Neuronal stem cell (in vitro differentiated cells): Measurements from ENCODE around the gene BIN1.

ENCODE experiments used
- DNase-seq: peaks from one replicate; pipeline ENCODE4 v3.0.0-alpha.2; 2013; ENCODE audit warnings: low spot score
- H2AFZ ChIP-seq: one replicate; pipeline ENCODE4 v1.6.1; 2013; ENCODE audit warnings: mild to moderate bottlenecking, low read length, inconsistent platforms
- H2AK5ac ChIP-seq: 2 replicates; pipeline ENCODE4 v1.6.1; 2013; ENCODE audit warnings: low read depth, mild to moderate bottlenecking, inconsistent platforms, low read length, moderate library complexity, mixed read lengths
- H2BK120ac ChIP-seq: 2 replicates; pipeline ENCODE4 v1.6.1; 2013; ENCODE audit warnings: low read depth, mild to moderate bottlenecking, inconsistent platforms, low read length, moderate library complexity, mixed read lengths
- H2BK12ac ChIP-seq: one replicate; pipeline ENCODE4 v1.6.1; 2013; ENCODE audit warnings: low read length, inconsistent platforms
- H2BK15ac ChIP-seq: 2 replicates; pipeline ENCODE4 v1.6.1; 2013; ENCODE audit warnings: mild to moderate bottlenecking, low read length, inconsistent platforms, mixed read lengths
- H2BK5ac ChIP-seq: one replicate; pipeline ENCODE4 v1.6.1; 2013; ENCODE audit warnings: inconsistent platforms, mild to moderate bottlenecking, low read length, moderate library complexity
- H3K14ac ChIP-seq: one replicate; pipeline ENCODE4 v1.6.1; 2013; ENCODE audit warnings: low read length, inconsistent platforms
- H3K18ac ChIP-seq: 2 replicates; pipeline ENCODE4 v1.6.1; 2013; ENCODE audit warnings: low read length, inconsistent platforms
- H3K23ac ChIP-seq: 2 replicates; pipeline ENCODE4 v1.6.1; 2013; ENCODE audit warnings: low read depth, mild to moderate bottlenecking, mixed read lengths, low read length, inconsistent platforms; ENCODE audit not compliant: poor library complexity
- H3K27ac ChIP-seq: replicated peaks from 3 replicates; pipeline ENCODE4 v1.5.1; 2013; ENCODE audit warnings: low read length, inconsistent platforms
- H3K27me3 ChIP-seq, 3 experiments: 2 replicates each; pipeline ENCODE4 v1.6.1; 2013; ENCODE audit warnings: low read length in 3 of 3, mild to moderate bottlenecking in 2 of 3, inconsistent platforms in 1 of 3, low read depth in 1 of 3, mixed read lengths in 1 of 3, moderate library complexity in 1 of 3; ENCODE audit not compliant: control insufficient read depth in 3 of 3, insufficient read depth in 3 of 3
- H3K36me3 ChIP-seq, 2 donors: replicated peaks in 1 of 2; 2 replicates each; pipeline ENCODE4 v1.6.1; 2013; ENCODE audit warnings: low read length in 2 of 2; ENCODE audit not compliant: control insufficient read depth in 2 of 2, insufficient read depth in 2 of 2
- H3K4ac ChIP-seq: 2 replicates; pipeline ENCODE4 v1.6.1; 2013; ENCODE audit warnings: inconsistent platforms, mild to moderate bottlenecking, low read length, moderate library complexity
- H3K4me1 ChIP-seq, 2 donors: 1 replicate in 1 of 2; 2 replicates in 1 of 2; pipeline ENCODE4 v1.6.1; 2013; ENCODE audit warnings: low read length in 2 of 2, low read depth in 1 of 2; ENCODE audit not compliant: control insufficient read depth in 2 of 2, insufficient read depth in 1 of 2
- H3K4me2 ChIP-seq: one replicate; pipeline ENCODE4 v1.6.1; 2013; ENCODE audit warnings: mild to moderate bottlenecking, low read length, inconsistent platforms; ENCODE audit not compliant: insufficient read depth, poor library complexity, severe bottlenecking
- H3K4me3 ChIP-seq, 2 donors: 2 replicates each; pipeline ENCODE4 v1.5.1; 2013; ENCODE audit warnings: low read length in 2 of 2, mild to moderate bottlenecking in 2 of 2, inconsistent platforms in 1 of 2, moderate library complexity in 1 of 2
- H3K79me1 ChIP-seq: one replicate; pipeline ENCODE4 v1.6.1; 2013; ENCODE audit warnings: low read depth, mild to moderate bottlenecking, inconsistent platforms, low read length, moderate library complexity
- H3K9ac ChIP-seq: one replicate; pipeline ENCODE4 v1.6.1; 2013; ENCODE audit warnings: mild to moderate bottlenecking, low read depth, low read length, inconsistent platforms; ENCODE audit not compliant: poor library complexity
- H3K9me3 ChIP-seq, 2 donors: replicated peaks in 1 of 2; 2 replicates each; pipeline versions ENCODE3 to v1.6.1; 2013; ENCODE audit warnings: low read length in 2 of 2, mild to moderate bottlenecking in 2 of 2, inconsistent platforms in 1 of 2, low read depth in 1 of 2, mixed read lengths in 1 of 2, moderate library complexity in 1 of 2; ENCODE audit not compliant: control insufficient read depth in 2 of 2, insufficient read depth in 1 of 2
- H4K8ac ChIP-seq: one replicate; pipeline ENCODE4 v1.6.1; 2013; ENCODE audit warnings: low read depth, mild to moderate bottlenecking, inconsistent platforms, low read length, moderate library complexity
- H4K91ac ChIP-seq: one replicate; pipeline ENCODE4 v1.6.1; 2013; ENCODE audit warnings: low read length, low read depth, mild to moderate bottlenecking, inconsistent platforms; ENCODE audit not compliant: poor library complexity
- WGBS, 2 donors: extraction: QIAGEN DNeasy Blood & Tissue Kit; methylation state at CpG; one replicate each; pipeline ENCODE4 v1.1.7; 2013; ENCODE audit warnings: missing lambda C conversion rate in 2 of 2, mixed read lengths in 1 of 2; ENCODE audit not compliant: insufficient read length in 2 of 2, insufficient replicate concordance in 1 of 2; ENCODE audit errors: extremely low coverage in 2 of 2; 5-methylcytosine and 5-hydroxymethylcytosine counted together

The BIN1 gene

GRCh38 chr2:127097471-127097765 is 9.5 kb downstream of the BIN1 start:
- WGBS, 2 donors, result no CpG with 5 or more reads among the region's 3 CpGs
- Histone ChIP-seq H3K4ac (no peak overlapping the region), H3K4me3 (no peak overlapping the region), H2BK15ac (no peak overlapping the region), H3K4me1 (peaks cover 7 to 35% of the 10 kb centered on the region in 2 donors), H4K8ac (no peak overlapping the region), H2BK5ac (peak overlapping the region; percentile 61), H3K4me2 (no peak overlapping the region), H3K79me1 (peaks cover 9% of the 10 kb centered on the region), H3K23ac (peak overlapping the region; percentile 69), H2AK5ac (peak overlapping the region; percentile 36), H3K27ac (no peak overlapping the region), H2BK12ac (peak overlapping the region; percentile 69), H3K14ac (no peak overlapping the region), H2BK120ac (peak overlapping the region; percentile 24), H2AFZ (no peak overlapping the region), H3K36me3 (peaks cover 0 to 1% of the 10 kb centered on the region in 2 donors), H3K27me3 (no peaks in the 10 kb centered on the region), H4K91ac (no peak overlapping the region), H3K9ac (peak overlapping the region; percentile 80), H3K18ac (peak overlapping the region; percentile 53), H3K9me3 (no peaks in the 10 kb centered on the region)
- no peak for DNase-seq

- Histone ChIP-seq H2AK5ac (peak overlapping the region; percentile 30), H4K91ac (no peak overlapping the region), H3K9ac (peak overlapping the region; percentile 80), H2BK12ac (peak overlapping the region; percentile 69), H2BK120ac (peak overlapping the region; percentile 24), H3K4ac (no peak overlapping the region), H3K9me3 (no peaks in the 10 kb centered on the region), H3K4me2 (no peak overlapping the region), H3K18ac (peak overlapping the region; percentile 53), H3K27ac (no peak overlapping the region), H3K27me3 (no peaks in the 10 kb centered on the region), H2AFZ (no peak overlapping the region), H4K8ac (no peak overlapping the region), H3K4me1 (peaks cover 7 to 35% of the 10 kb centered on the region in 2 donors), H2BK15ac (no peak overlapping the region), H3K79me1 (peaks cover 11% of the 10 kb centered on the region), H3K14ac (no peak overlapping the region), H2BK5ac (peak overlapping the region; percentile 61), H3K36me3 (no peaks in the 10 kb centered on the region), H3K23ac (peak overlapping the region; percentile 69), H3K4me3 (no peak overlapping the region)
- no peak for DNase-seq
- no CpG with 5 or more reads among the region's 15 CpGs for WGBS, 2 donors
These were observed 10.1 kb downstream of the BIN1 start for GRCh38 chr2:127096718-127097470.

- H2BK12ac ChIP-seq, result no peak overlapping the region
- no peak overlapping the region for H4K8ac ChIP-seq
- H3K79me1 ChIP-seq, result peaks cover 12% of the 10 kb centered on the region
- no peak overlapping the region for H3K4me3 ChIP-seq
- no peaks in the 10 kb centered on the region for H3K27me3 ChIP-seq
- H3K23ac ChIP-seq, result no peak overlapping the region
- H2BK5ac ChIP-seq, result peak overlapping the region; percentile 26
- H3K36me3 ChIP-seq, result no peaks in the 10 kb centered on the region
- peak overlapping the region; percentile 82 for H2AK5ac ChIP-seq
- H3K27ac ChIP-seq, result no peak overlapping the region
- no peak overlapping the region for H2AFZ ChIP-seq
- no peak for DNase-seq
- H3K9ac ChIP-seq, result no peak overlapping the region
- H3K18ac ChIP-seq, result no peak overlapping the region
- H4K91ac ChIP-seq, result no peak overlapping the region
- no peak overlapping the region for H3K4me2 ChIP-seq
- H2BK15ac ChIP-seq, result no peak overlapping the region
- no peaks in the 10 kb centered on the region for H3K9me3 ChIP-seq
- no CpG with 5 or more reads among the region's 9 CpGs for WGBS, 2 donors
- H3K14ac ChIP-seq, result no peak overlapping the region
- no peak overlapping the region for H3K4ac ChIP-seq
- no peak overlapping the region for H2BK120ac ChIP-seq
- H3K4me1 ChIP-seq, result peaks cover 7 to 35% of the 10 kb centered on the region in 2 donors
These were observed 10.7 kb downstream of the BIN1 start for GRCh38 chr2:127096280-127096679.

- Histone ChIP-seq H3K4me2 (no peak overlapping the region), H2BK15ac (no peak overlapping the region), H3K4me1 (peaks cover 7 to 35% of the 10 kb centered on the region in 2 donors), H4K8ac (no peak overlapping the region), H3K27ac (no peak overlapping the region), H2BK5ac (no peak overlapping the region), H3K36me3 (no peaks in the 10 kb centered on the region), H3K9ac (no peak overlapping the region), H2AFZ (no peak overlapping the region), H3K14ac (no peak overlapping the region), H3K9me3 (no peaks in the 10 kb centered on the region), H3K23ac (no peak overlapping the region), H3K27me3 (no peaks in the 10 kb centered on the region), H3K18ac (no peak overlapping the region), H4K91ac (no peak overlapping the region), H3K4ac (no peak overlapping the region), H3K4me3 (no peak overlapping the region), H2AK5ac (peak overlapping the region; percentile 7), H2BK120ac (no peak overlapping the region), H2BK12ac (no peak overlapping the region), H3K79me1 (peaks cover 12% of the 10 kb centered on the region)
- no CpG with 5 or more reads among the region's 8 CpGs for WGBS, 2 donors
- no peak for DNase-seq
These were observed 11.2 kb downstream of the BIN1 start for GRCh38 chr2:127095784-127096183.
